Muscle of arm (tissue), 12 donors: ENCODE measurements around the gene IER3. TPM values are rescaled to one million over a fixed set of nuclear protein-coding genes. Genes with fewer than 3 reads are reported as not detected.

Experiments used
- DNase-seq: peaks from one replicate; pipeline ENCODE4 v3.0.0-alpha.2; 2013
- polyA plus RNA-seq, 12 donors: library from polyadenylated mRNA; unstranded; fragments of 120-200 nt; gene quantifications; one replicate each; pipeline ENCODE4 v1.2.1, GENCODE V29; 2013; ENCODE audit not compliant: insufficient read length in 12 of 12

Gene IER3
- polyA plus RNA-seq, 12 donors = 7.2 to 18.7 (median 11.0) TPM; not detected in 1

DNA sequence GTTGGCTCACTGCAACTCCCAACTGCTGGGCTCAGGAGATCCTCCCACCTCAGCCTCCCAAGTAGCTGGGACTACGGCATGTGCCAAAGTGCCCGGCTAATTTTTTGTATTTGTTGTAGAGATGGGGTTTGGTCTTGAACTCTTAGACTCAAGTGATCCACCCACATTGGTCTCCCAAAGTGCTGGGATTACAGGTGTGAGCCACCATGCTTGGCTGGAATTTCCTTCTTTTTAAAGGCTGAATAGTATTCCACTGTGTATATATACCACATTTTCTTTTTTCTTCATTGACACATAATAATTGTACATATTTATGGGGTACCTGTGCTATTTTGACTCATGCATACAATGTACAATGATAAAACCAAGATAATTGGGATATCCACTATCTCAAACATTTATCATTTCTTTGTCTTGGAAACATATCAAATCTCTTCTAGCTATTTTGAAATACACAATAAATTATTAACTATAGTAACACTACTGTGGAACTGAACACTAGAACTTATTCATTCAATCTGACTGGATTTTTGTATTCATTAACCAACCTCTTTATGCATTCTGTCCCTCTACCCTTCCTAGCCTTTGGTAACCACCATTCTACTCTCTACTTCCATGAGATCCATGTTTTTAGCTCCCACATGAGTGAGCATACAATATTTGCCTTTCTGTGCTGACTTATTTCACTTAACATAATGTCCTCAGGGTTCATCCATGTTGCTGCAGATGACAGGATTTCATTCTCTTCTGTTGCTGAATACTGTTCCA is 35.1 kb downstream of the IER3 start:
- DNase-seq = no peak

DNA sequence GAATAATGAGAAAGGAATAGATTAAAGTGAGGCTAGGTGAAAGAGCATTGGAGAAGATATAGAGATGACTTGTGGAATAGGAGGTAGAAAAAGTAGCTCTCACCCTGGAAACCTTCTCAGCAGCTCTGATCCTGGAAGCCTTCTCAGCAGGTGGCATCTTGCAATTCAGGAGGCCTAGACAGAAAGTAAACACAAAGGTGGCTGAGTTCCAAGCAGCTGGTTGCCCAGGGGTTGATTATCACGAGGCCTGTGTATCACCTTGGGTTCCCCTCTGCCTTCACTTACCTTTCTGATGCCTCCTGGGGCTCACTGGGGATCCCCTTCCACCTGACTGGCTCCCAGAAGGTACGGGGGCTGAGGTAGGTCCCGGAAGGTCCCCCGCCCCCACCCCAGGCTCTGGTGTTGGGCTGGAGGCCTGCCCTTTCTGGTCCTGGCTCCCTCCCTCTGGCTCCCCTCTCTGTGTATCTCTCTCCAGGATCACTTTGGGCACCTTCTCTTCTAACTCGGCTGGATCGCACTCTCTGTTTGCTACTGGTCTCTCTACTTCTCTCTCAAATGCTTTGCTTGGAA is 37.0 kb downstream of the IER3 start:
- no peak for DNase-seq

DNA sequence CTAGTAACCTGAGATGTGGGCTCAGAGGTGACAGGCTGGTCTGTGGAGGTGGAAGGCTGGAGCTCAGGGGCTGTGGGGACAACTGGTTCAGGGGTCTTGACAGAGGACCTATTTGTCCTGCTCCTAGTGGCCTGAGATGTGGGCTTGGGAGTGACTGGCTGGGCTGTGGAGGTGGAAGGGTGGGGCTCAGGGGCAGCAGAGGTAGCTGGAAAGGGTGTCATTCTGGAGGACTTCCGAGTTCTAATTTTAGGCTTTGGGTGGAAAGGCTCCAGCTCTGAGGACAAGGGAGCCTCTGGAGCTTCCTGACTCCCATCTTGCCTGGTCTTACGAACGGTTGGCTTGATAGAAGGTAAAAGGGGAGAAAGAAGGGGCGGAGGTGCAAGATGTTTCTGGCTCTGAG is 38.7 kb downstream of the IER3 start:
- no peak for DNase-seq

DNA sequence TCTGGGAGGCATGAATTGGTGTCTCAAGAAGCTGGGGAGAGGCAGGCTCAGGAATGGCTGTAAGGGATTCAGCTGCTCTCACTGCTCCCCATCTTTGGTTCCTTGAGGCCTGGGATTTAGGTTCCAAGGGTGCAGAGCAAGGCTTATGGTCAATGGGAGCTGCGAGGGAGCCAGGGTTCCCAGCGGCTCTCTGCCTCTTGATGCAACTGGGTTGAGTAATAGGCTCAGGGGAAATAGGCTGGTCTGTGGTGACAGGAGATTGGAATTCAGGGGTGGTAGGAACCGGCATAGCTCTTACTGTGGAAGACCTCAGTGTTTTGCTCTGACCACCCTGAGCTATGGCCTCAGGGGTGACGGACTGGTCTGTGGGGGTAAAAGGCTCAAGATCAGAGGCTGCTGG is 40.5 kb downstream of the IER3 start:
- DNase-seq = no peak

DNA sequence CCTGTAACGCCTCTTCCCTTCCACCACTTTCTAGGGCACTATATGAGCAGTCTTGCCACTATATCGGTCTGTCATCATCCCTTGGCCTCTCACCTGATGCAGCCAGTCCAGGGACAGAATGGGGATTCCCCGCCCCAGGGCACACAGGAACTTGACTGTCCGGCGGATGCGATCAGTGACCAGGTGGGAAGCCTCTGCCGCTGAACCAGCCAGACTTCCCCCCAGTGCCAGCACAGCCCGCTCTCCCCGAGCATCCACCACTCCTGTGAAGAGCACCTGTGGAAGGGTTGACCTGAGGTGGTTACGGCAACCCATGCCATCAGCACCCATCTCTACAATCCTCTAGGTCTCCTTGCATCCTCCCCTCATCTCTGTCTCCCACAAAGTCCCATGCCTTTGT is 41.3 kb downstream of the IER3 start:
- DNase-seq = no peak

DNA sequence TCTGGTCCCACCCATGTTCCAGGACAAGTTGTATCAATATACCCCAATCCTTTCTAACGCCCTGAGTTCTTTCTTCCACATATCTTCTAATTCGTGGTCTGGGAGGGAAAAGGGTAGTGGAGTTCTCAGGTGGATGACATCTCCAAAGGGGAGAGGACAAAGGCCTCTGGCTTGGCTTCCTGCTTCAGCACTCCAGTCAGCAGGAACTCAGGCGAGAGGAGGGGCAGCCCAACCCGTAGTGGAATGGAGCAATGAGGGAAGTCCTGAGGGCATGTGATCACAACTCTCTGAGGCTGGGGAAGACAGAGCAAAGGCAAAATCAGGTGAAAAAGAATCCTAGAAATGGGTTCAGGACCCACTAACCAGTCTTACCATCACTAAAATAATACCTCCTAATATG is 44.0 kb downstream of the IER3 start:
- DNase-seq = no peak

DNA sequence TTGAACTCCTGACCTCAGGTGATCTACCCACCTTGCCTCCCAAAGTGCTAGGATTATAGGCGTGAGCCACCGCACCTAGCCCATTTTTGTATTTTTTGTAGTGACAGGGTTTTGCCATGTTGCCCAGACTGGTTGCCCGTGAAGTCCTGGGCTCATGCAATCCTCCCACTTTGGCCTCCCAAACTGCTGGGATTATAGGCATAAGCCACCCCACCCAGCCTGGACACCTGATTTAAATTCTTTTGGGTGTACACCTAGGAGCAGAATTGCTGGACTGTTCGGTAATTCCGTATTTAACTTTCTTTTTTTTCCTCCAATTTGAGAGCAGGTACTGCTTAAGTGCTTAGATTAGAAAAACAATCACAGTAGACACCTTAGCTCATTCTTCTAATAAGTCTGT is 47.9 kb downstream of the IER3 start:
- DNase-seq = no peak

Other genes with a start within 250 kb of the IER3 start
- gene GNL1, start 188.1 kb downstream of the IER3 start, polyA plus RNA-seq = 10 to 100 TPM in 11 of 12 donors, not detected in 1; 41.0 to 65.4 (median 51.1) TPM
- gene PRR3, start 187.3 kb downstream of the IER3 start, polyA plus RNA-seq = 10 to 100 TPM in 11 of 12 donors, not detected in 1; 14.5 to 33.7 (median 22.0) TPM
- 10 to 100 TPM in 11 of 12 donors, not detected in 1; 42.1 to 69.0 (median 47.1) TPM for gene ABCF1, start 173.1 kb downstream of the IER3 start, polyA plus RNA-seq
- gene PPP1R10, start 127.3 kb downstream of the IER3 start, polyA plus RNA-seq = 10 to 100 TPM in 11 of 12 donors, not detected in 1; 26.4 to 71.5 (median 31.8) TPM
- gene MRPS18B, start 126.7 kb downstream of the IER3 start, polyA plus RNA-seq = 10 to 100 TPM in 11 of 12 donors, not detected in 1; 40.6 to 60.2 (median 51.1) TPM
- gene ATAT1, start 117.7 kb downstream of the IER3 start, polyA plus RNA-seq = 10 to 100 TPM in 11 of 12 donors, not detected in 1; 16.0 to 52.5 (median 19.8) TPM
- gene C6orf136, start 97.4 kb downstream of the IER3 start, polyA plus RNA-seq = 10 to 100 TPM in 10 of 12 donors, 1 to 10 TPM in 1, not detected in 1; 8.4 to 75.6 (median 15.7) TPM
- 10 to 100 TPM in 11 of 12 donors, not detected in 1; 20.7 to 33.4 (median 22.6) TPM for gene DHX16, start 71.5 kb downstream of the IER3 start, polyA plus RNA-seq
- gene PPP1R18, start 57.9 kb downstream of the IER3 start, polyA plus RNA-seq = 10 to 100 TPM in 11 of 12 donors, not detected in 1; 37.4 to 65.9 (median 41.1) TPM
- gene NRM, start 53.6 kb downstream of the IER3 start, polyA plus RNA-seq = 10 to 100 TPM in 11 of 12 donors, not detected in 1; 32.1 to 50.3 (median 38.9) TPM
- 10 to 100 TPM; 19.5 to 54.6 (median 26.0) TPM for gene MDC1, start 27.3 kb downstream of the IER3 start, polyA plus RNA-seq
- 1,000 to 10,000 TPM in 2 of 12 donors, 100 to 1,000 TPM in 10; 374 to 1,081 (median 842) TPM for gene TUBB, start 24.2 kb downstream of the IER3 start, polyA plus RNA-seq
- 100 to 1,000 TPM in 7 of 12 donors, 10 to 100 TPM in 4, not detected in 1; 92.8 to 121 (median 107) TPM for gene FLOT1, start 1.9 kb downstream of the IER3 start, polyA plus RNA-seq
- 100 to 1,000 TPM in 1 of 12 donors, 10 to 100 TPM in 10, not detected in 1; 52.4 to 112 (median 69.5) TPM for gene DDR1, start 140.0 kb upstream of the IER3 start, polyA plus RNA-seq
- 10 to 100 TPM in 11 of 12 donors, not detected in 1; 18.0 to 33.4 (median 24.4) TPM for gene GTF2H4, start 163.7 kb upstream of the IER3 start, polyA plus RNA-seq
- gene VARS2, start 169.7 kb upstream of the IER3 start, polyA plus RNA-seq = 10 to 100 TPM in 11 of 12 donors, not detected in 1; 18.7 to 36.7 (median 25.7) TPM
- 1 to 10 TPM in 1 of 12 donors, under 1 TPM in 2, not detected in 9; 0.57 to 1.7 (median 0.90) TPM for gene SFTA2, start 187.6 kb upstream of the IER3 start, polyA plus RNA-seq
- gene MUCL3, start 196.4 kb upstream of the IER3 start, polyA plus RNA-seq = under 1 TPM in 2 of 12 donors, not detected in 10; 0.04 to 0.06 TPM
- gene MUC21, start 239.2 kb upstream of the IER3 start, polyA plus RNA-seq = not detected